ENCODE measurements around the gene SOCS7.

GRCh38 chr17:38417210-38417951 is 65.7 kb downstream of the SOCS7 start:
- TF ChIP-seq CTCF (IDR thresholded peaks at IDR 0.05; ENCODE audit: low read depth, low read length, poor library complexity, severe bottlenecking) (no peak), EZH2phosphoT487 (IDR thresholded peaks at IDR 0.05; ENCODE audit: borderline replicate concordance, low read length) (no peak)
